T-helper 22 cell (primary cell): ENCODE results near the gene POU2F1.
A peak's percentile ranks its signal among the peaks of the same experiment; 100 is the strongest.

Source experiments
- DNase-seq: peaks from one replicate; pipeline ENCODE4 v3.0.0-alpha.2; 2020; ENCODE audit warnings: low read depth

The POU2F1 gene

GRCh38 chr1:167469280-167469965 is 248.7 kb downstream of the POU2F1 start:
- no peak for DNase-seq

- DNase-seq, result no peak
Measured at GRCh38 chr1:167471568-167471967, 250.9 kb downstream of the POU2F1 start.

DNA sequence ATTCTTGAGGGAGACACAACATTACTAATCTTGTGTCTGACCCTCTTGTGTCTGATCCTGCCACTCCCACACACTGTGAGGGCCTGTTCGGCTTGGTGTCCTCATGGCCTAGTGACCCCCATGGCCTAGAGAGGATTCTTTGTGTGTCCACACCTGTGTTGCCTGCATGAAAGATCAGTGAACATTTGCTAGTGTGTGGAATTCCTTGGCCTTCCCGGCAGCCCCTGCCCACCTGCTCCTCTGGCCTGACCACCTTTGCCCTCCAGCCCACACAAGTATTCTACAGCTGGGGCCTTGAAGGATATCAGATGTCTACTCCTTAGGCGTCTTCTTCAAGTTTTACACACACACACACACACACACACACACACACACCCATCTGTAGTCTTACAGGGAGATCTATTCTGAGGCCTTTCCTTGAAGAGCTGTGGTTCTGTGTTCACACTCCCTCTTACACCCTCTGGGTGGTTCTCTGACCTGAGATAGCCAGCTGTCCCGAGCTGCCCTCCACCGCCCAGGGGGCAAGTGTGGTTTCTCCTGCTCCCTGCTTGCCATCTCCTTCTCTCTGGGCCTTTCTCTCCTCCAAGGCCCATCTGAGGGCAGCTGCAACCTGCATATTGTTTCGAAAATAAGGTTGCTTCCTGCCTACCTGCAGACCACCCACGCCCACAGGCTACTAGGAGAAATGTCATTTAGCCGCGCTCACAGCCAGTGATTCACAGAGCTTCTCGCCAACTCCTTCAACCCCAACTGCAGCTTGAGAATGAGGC is 252.3 kb downstream of the POU2F1 start:
- no peak for DNase-seq

DNA sequence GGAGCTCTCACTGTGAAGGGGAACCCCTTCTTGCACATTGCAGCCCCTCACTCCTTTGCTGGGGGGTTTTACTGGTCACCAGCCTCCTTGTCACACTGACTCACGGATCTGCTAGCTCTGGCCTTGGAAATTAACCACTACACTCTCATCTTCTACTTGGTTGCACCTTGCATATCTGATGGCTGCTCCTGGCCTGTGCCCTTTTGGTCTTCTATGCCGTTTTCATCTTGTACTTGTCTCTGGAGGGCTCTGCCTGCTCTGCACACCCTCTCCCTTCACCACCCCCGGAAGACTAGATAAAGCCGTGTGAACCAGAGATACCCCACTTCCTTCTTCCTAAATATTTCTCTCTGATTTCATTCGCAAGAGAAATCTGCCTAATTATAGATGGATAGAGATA is 253.1 kb downstream of the POU2F1 start:
- no peak for DNase-seq

DNA sequence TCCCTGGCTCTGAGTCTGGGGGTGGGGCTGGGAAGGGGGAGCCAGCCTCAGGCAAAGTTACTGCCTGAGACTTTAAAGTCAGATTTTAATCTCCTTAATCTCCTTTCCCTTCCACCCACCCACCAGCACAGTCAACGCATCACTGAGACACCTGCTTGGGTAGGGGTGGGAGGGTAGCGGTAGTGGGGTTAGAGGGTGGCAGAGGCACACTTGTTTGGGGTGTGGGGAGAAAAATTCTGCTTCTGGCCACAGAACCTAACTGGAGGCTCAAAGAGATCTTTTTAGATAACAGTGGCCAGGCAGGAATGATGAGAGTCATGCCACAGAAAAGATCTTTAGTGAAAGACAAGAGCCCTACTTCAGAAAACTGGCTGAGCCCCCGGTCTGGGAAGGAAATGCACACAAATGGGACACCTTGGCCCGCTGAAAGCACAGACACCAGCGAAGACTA is 253.5 kb downstream of the POU2F1 start:
- peak; percentile 51 for DNase-seq

- no peak for DNase-seq
Measured at GRCh38 chr1:167476061-167476460, 255.4 kb downstream of the POU2F1 start.
